Astrocyte (in vitro differentiated cells and primary cell): ENCODE measurements around the gene PAAF1. TPM values are rescaled to one million over a fixed set of nuclear protein-coding genes. Genes with fewer than 3 reads are reported as not detected.

Source experiments
- DNase-seq: peaks from one replicate; pipeline ENCODE4 v3.0.0-alpha.2; 2010; ENCODE audit warnings: low read depth
- FAIRE-seq: peaks from 2 replicates; lab custom pipeline; 2011; peaks lifted over from hg19 to GRCh38; lab: Jason Lieb, UNC
- H2AFZ ChIP-seq: 2 replicates; pipeline ENCODE4 v1.6.0; 2012; ENCODE audit warnings: low read depth, low read length, inconsistent platforms
- H3K27ac ChIP-seq: 2 replicates; pipeline ENCODE4 v1.5.1; 2011; ENCODE audit warnings: low read depth, low read length, inconsistent platforms
- H3K27me3 ChIP-seq: 2 replicates; pipeline ENCODE4 v1.6.0; 2011; ENCODE audit warnings: low read length, inconsistent platforms; ENCODE audit not compliant: insufficient read depth
- H3K36me3 ChIP-seq: 2 replicates; pipeline ENCODE4 v1.5.1; 2011; ENCODE audit warnings: low read length, inconsistent platforms; ENCODE audit not compliant: insufficient read depth
- H3K4me1 ChIP-seq: 2 replicates; pipeline ENCODE4 v1.5.1; 2011; ENCODE audit warnings: low read length, inconsistent platforms; ENCODE audit not compliant: insufficient read depth
- H3K4me2 ChIP-seq: 2 replicates; pipeline ENCODE4 v1.6.0; 2012; ENCODE audit warnings: low read length, inconsistent platforms
- H3K4me3 ChIP-seq: 2 replicates; pipeline ENCODE4 v1.5.1; 2011; ENCODE audit warnings: low read depth, mild to moderate bottlenecking, low read length, inconsistent platforms; ENCODE audit not compliant: insufficient read depth
- H3K79me2 ChIP-seq: 2 replicates; pipeline ENCODE4 v1.6.0; 2012; ENCODE audit warnings: mild to moderate bottlenecking, low read length, inconsistent platforms; ENCODE audit not compliant: insufficient read depth
- H3K9ac ChIP-seq: 2 replicates; pipeline ENCODE4 v1.6.0; 2012; ENCODE audit warnings: mild to moderate bottlenecking, low read length, inconsistent platforms
- H3K9me3 ChIP-seq: 2 replicates; pipeline ENCODE4 v1.5.1; 2012; ENCODE audit warnings: low read depth, mild to moderate bottlenecking, low read length, inconsistent platforms; ENCODE audit not compliant: insufficient read depth
- H4K20me1 ChIP-seq: 2 replicates; pipeline ENCODE4 v1.6.0; 2012; ENCODE audit warnings: low read length, inconsistent platforms; ENCODE audit not compliant: insufficient read depth
- H3K27ac Mint-ChIP-seq: one replicate; pipeline ENCODE4 v1.8.0; 2021; ENCODE audit warnings: mild to moderate bottlenecking, mixed read lengths; ENCODE audit not compliant: unreplicated experiment
- H3K27me3 Mint-ChIP-seq: one replicate; pipeline ENCODE4 v1.8.0; 2021; ENCODE audit warnings: low read depth, mixed read lengths; ENCODE audit not compliant: unreplicated experiment
- H3K36me3 Mint-ChIP-seq: one replicate; pipeline ENCODE4 v1.8.0; 2021; ENCODE audit warnings: low read depth, mixed read lengths; ENCODE audit not compliant: unreplicated experiment
- H3K4me1 Mint-ChIP-seq: one replicate; pipeline ENCODE4 v1.8.0; 2021; ENCODE audit warnings: low read depth, mixed read lengths; ENCODE audit not compliant: unreplicated experiment
- H3K4me3 Mint-ChIP-seq: one replicate; pipeline ENCODE4 v1.8.0; 2021; ENCODE audit warnings: mild to moderate bottlenecking, moderate library complexity, mixed read lengths; ENCODE audit not compliant: unreplicated experiment
- H3K9me3 Mint-ChIP-seq: one replicate; pipeline ENCODE4 v1.8.0; 2021; ENCODE audit warnings: mild to moderate bottlenecking, mixed read lengths; ENCODE audit not compliant: unreplicated experiment
- EZH2 ChIP-seq: IDR thresholded peaks from 2 replicates; pipeline ENCODE4 v1.6.1; 2012; ENCODE audit warnings: mild to moderate bottlenecking, low read length, inconsistent platforms; ENCODE audit not compliant: insufficient read depth
- total RNA-seq: library from RNA; stranded (reverse); gene quantifications from 2 replicates; pipeline ENCODE4 v1.2.1, GENCODE V29; 2021
- TF ChIP-seq, protein P1 (sequence below): IDR thresholded peaks from 2 replicates; pipeline ENCODE4 v1.5.1; 2011; ENCODE audit warnings: low read depth, mild to moderate bottlenecking, inconsistent platforms, low read length, moderate library complexity; ENCODE audit not compliant: insufficient read depth

The PAAF1 gene
- total RNA-seq, 1 donor from 2014 or later, result 14.2 TPM

DNA sequence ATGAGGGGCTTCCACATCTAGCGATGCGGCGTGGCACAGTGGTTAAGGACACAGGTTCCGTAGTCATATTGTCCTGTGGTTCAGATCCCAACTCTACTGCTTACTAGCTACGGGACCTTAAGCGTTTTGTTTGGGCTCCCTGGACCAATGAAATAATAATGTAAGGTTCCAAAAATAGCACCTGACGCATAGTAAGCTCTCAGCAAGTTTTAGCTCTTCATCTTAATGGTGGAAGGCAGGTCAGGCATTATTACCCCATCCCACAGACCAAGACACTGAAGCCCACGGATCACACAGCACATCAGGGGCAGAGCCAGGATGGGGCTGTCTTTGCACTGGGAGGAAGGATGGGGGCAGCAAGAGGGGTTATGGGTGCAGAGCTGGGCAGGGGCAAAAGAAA lies 87.1 kb downstream of the PAAF1 start:
- Mint-ChIP-seq H3K4me1 (peaks cover 5% of the 10 kb centered on the region), H3K27me3 (no peaks in the 10 kb centered on the region), H3K27ac (peak overlapping the region; percentile 72), H3K9me3 (no peaks in the 10 kb centered on the region), H3K36me3 (no peaks in the 10 kb centered on the region), H3K4me3 (no peak overlapping the region)
- Histone ChIP-seq H3K79me2 (no peaks in the 10 kb centered on the region), H3K4me3 (no peak overlapping the region), H3K4me1 (no peaks in the 10 kb centered on the region), H3K9ac (no peak overlapping the region), H3K9me3 (no peaks in the 10 kb centered on the region), H3K27me3 (no peaks in the 10 kb centered on the region), H3K36me3 (no peaks in the 10 kb centered on the region), H4K20me1 (no peaks in the 10 kb centered on the region), H3K27ac (no peak overlapping the region), H2AFZ (peak overlapping the region; percentile 18), H3K4me2 (no peak overlapping the region)
- TF ChIP-seq EZH2, result no peak
- TF ChIP-seq, protein P1, sequence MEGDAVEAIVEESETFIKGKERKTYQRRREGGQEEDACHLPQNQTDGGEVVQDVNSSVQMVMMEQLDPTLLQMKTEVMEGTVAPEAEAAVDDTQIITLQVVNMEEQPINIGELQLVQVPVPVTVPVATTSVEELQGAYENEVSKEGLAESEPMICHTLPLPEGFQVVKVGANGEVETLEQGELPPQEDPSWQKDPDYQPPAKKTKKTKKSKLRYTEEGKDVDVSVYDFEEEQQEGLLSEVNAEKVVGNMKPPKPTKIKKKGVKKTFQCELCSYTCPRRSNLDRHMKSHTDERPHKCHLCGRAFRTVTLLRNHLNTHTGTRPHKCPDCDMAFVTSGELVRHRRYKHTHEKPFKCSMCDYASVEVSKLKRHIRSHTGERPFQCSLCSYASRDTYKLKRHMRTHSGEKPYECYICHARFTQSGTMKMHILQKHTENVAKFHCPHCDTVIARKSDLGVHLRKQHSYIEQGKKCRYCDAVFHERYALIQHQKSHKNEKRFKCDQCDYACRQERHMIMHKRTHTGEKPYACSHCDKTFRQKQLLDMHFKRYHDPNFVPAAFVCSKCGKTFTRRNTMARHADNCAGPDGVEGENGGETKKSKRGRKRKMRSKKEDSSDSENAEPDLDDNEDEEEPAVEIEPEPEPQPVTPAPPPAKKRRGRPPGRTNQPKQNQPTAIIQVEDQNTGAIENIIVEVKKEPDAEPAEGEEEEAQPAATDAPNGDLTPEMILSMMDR, result no peak
- FAIRE-seq (no peak), DNase-seq (no peak)

GRCh38 chr11:73965076-73965763 lies 88.4 kb downstream of the PAAF1 start:
- TF ChIP-seq EZH2, result no peak
- TF ChIP-seq, protein P1, result no peak
- no peaks in the 10 kb centered on the region for H3K9me3 Mint-ChIP-seq
- Histone ChIP-seq H3K4me2 (peak overlapping the region; percentile 65), H4K20me1 (no peaks in the 10 kb centered on the region), H3K9me3 (no peaks in the 10 kb centered on the region), H3K9ac (no peak overlapping the region), H3K27me3 (no peaks in the 10 kb centered on the region), H3K4me1 (no peaks in the 10 kb centered on the region), H2AFZ (no peak overlapping the region), H3K27ac (no peak overlapping the region), H3K79me2 (no peaks in the 10 kb centered on the region), H3K4me3 (no peak overlapping the region), H3K36me3 (no peaks in the 10 kb centered on the region)
- no peaks in the 10 kb centered on the region for H3K36me3 Mint-ChIP-seq
- FAIRE-seq, result no peak
- H3K27me3 Mint-ChIP-seq, result no peaks in the 10 kb centered on the region
- H3K4me1 Mint-ChIP-seq, result peaks cover 5% of the 10 kb centered on the region
- H3K27ac Mint-ChIP-seq, result no peak overlapping the region
- DNase-seq, result no peak
- peak overlapping the region; percentile 57 for H3K4me3 Mint-ChIP-seq

DNA sequence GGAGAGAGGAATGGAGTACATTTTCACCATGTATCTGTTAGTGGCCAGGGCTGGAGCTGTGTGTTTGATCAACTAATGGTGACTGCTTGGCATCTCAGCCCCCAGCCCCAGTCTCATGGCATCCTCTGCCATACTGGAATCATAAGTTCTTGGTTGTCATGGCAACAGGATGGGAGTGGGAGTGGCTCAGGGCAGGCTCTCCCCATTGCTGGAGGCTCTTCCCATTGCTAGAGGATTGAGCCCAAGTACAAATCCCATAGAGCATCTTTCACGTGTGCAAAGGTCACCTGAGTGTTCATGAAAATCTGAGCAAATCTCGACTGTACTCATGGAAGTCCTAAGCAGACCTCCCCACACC lies 88.9 kb downstream of the PAAF1 start:
- Histone ChIP-seq H3K79me2 (no peaks in the 10 kb centered on the region), H3K9me3 (no peaks in the 10 kb centered on the region), H3K27me3 (no peaks in the 10 kb centered on the region), H3K36me3 (no peaks in the 10 kb centered on the region), H4K20me1 (no peaks in the 10 kb centered on the region), H3K4me2 (no peak overlapping the region), H2AFZ (no peak overlapping the region), H3K27ac (no peak overlapping the region), H3K9ac (no peak overlapping the region), H3K4me1 (no peaks in the 10 kb centered on the region), H3K4me3 (no peak overlapping the region)
- no peak overlapping the region for H3K27ac Mint-ChIP-seq
- H3K9me3 Mint-ChIP-seq, result no peaks in the 10 kb centered on the region
- no peaks in the 10 kb centered on the region for H3K27me3 Mint-ChIP-seq
- TF ChIP-seq, protein P1, result no peak
- TF ChIP-seq EZH2, result no peak
- H3K4me1 Mint-ChIP-seq, result peaks cover 5% of the 10 kb centered on the region
- FAIRE-seq (no peak), DNase-seq (no peak)
- H3K36me3 Mint-ChIP-seq, result no peaks in the 10 kb centered on the region
- H3K4me3 Mint-ChIP-seq, result no peak overlapping the region
